GM19099 (cell line): ENCODE results near the gene LIF.

Experiments
- POLR2A ChIP-seq: IDR thresholded peaks from 3 replicates; pipeline ENCODE4 v1.6.1; 2011; ENCODE audit warnings: low read depth; ENCODE audit not compliant: insufficient read length; ENCODE audit errors: extremely low read depth

The LIF gene

DNA sequence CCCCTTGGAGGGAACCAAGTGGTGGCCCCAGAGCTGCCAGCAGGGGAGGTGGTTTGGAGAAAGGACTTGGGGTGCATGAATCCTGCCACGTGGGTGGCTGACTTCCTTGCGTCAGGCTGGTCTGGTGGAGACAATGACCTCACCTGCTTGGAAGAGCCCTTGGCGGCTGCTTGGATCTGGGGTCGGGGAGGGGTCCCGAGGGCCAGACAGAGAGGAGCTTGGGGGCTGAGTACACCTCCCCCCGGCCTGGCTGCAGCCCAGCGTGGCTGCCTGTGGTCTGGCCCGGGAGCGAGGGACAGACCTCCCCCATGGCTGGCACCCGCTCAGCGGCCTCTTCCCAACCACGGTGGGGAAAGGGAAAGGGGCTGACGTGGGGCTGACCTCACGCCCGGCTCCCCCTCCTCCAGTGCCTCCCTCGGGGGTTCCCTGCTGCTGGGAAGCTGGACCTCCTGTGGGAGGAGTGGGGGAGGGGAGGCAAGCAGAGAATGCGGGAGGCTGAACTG lies 13.8 kb downstream of the LIF start:
- no peak for TF ChIP-seq POLR2A

GRCh38 chr22:30230787-30231461 lies 15.6 kb downstream of the LIF start:
- TF ChIP-seq POLR2A, result no peak

DNA sequence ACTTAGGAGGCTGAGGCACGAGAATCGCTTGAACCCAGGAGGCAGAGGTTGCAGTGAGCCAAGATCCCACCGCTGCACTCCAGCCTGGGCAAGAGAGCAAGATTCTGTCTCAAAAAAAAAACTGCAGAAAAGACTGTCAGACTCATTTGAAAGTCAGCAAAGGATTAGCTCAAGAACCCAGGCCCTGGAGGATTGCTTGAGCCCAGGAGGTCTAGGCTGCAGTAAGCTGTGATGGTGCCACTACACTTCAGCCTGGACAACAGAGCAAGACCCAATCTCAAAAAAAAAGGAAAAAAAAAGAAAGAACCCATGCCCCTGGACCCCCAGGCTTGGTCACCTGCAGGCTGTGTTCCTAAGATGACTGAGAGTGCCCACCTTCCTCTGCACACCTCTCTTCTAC lies 16.2 kb downstream of the LIF start:
- TF ChIP-seq POLR2A, result no peak

GRCh38 chr22:30228509-30229359 lies 17.8 kb downstream of the LIF start:
- no peak for TF ChIP-seq POLR2A

- TF ChIP-seq POLR2A, result no peak
These were observed 18.9 kb downstream of the LIF start for GRCh38 chr22:30227438-30228228.

DNA sequence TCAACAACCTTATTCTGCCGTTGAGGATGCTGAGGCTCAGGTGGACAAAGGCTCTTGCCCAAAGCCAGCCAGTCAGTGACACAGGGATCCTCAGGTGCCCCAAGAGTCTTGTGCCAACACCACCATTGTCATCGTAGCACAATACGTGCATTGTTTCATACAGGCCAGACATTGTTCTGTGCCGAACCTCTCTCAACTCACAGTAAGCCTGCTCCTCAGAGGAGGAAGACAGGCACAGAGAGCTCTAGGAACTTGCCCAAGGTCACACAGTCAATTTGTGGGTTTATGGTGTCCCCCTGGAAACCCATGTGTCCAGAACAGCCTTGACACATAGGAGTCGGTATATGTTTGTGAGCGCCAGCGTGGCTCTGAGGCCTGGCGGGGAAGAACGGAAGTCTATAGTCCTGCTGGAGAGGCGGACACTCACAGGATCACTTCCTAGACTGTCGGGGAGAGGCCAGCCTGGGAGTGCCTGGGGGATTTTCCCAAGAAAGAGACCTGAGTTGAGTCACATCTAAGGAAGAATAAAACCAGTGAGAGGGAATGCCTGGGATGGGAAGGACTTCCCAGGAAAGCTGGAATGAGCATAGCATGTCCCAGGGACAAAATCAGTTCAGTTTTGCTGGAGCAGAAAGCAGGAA lies 20.2 kb downstream of the LIF start:
- TF ChIP-seq POLR2A, result no peak

GRCh38 chr22:30225220-30225927 lies 21.2 kb downstream of the LIF start:
- no peak for TF ChIP-seq POLR2A

- TF ChIP-seq POLR2A, result no peak
These were observed 22.2 kb downstream of the LIF start for GRCh38 chr22:30224161-30224857.

GRCh38 chr22:30223303-30223702 lies 23.3 kb downstream of the LIF start:
- no peak for TF ChIP-seq POLR2A

- no peak for TF ChIP-seq POLR2A
These were observed 24.2 kb downstream of the LIF start for GRCh38 chr22:30222321-30222720.

- TF ChIP-seq POLR2A, result no peak
These were observed 25.2 kb downstream of the LIF start for GRCh38 chr22:30221121-30221992.

DNA sequence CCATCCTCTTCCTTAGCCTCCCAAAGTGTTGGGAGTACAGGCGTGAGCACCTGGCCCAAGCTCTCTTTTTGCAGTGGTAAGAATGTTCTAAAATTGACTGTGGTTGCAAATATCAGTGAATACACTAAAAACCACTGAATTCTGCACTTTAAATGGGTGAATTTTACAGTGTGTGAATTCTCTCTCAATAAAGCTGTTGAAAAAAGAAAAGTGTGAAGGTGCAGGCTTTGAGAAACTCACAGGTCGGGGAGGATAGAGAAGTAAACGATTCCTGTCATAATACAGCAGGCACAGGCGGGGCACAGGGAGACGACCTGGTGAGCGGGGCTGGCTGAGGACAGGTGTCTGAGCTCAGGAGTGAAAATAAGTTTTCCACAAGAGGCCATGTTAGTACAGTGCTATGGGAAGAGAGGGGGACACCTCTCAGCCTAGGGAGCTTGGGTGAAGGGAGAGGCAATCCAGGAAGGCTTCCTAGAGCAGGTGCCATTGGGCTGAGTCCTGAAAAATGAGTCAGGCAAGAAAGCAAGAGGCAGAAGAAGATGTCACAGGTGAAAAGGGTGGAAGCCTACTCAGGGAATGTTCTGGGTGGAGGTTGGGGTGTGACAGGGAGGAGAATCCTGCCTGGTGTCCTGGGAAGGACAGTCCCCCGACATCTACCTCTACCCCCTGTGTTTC lies 26.1 kb downstream of the LIF start:
- TF ChIP-seq POLR2A, result no peak
